Stimulated activated CD8-positive, alpha-beta memory T cell treated with anti-CD3 and anti-CD28 coated beads, Interleukin-7, amount 100 ng/mL, for 48 hours (primary cell): ENCODE data around the gene DESI2.
A peak's percentile ranks its signal among the peaks of the same experiment; 100 is the strongest.
"Not testable (repeated sequence)": the region's sequence is repeated elsewhere in the genome, so short reads cannot be mapped to it uniquely, and the experiment has no call there.

Experiments used
- DNase-seq, 2 donors: peaks; one replicate each; pipeline ENCODE4 v3.0.0-alpha.2; 2020; ENCODE audit warnings: low read depth in 1 of 2; ENCODE audit errors: extremely low read depth in 1 of 2

Gene DESI2

GRCh38 chr1:244704107-244704506 lies 51.2 kb downstream of the DESI2 start:
- DNase-seq, result no peak

- DNase-seq, result no peak
Observed at GRCh38 chr1:244705261-244706234, 52.6 kb downstream of the DESI2 start.

GRCh38 chr1:244709076-244709475 lies 56.1 kb downstream of the DESI2 start:
- DNase-seq, result no peak

- DNase-seq, result no peak
Observed at GRCh38 chr1:244709476-244710368, 56.8 kb downstream of the DESI2 start.

GRCh38 chr1:244710474-244711062 lies 57.6 kb downstream of the DESI2 start:
- DNase-seq, result no peak

- DNase-seq, result peak; percentile 7 to 25
Observed at GRCh38 chr1:244712669-244713068, 59.7 kb downstream of the DESI2 start.

GRCh38 chr1:244713332-244713731 lies 60.4 kb downstream of the DESI2 start:
- DNase-seq, result no peak

- DNase-seq, result no peak
Observed at GRCh38 chr1:244727871-244728474, 75.0 kb downstream of the DESI2 start.

GRCh38 chr1:244730153-244730933 lies 77.4 kb downstream of the DESI2 start:
- DNase-seq, result peak in 1 of 2 donors; percentile 5

- DNase-seq, result no peak
Observed at GRCh38 chr1:244730934-244731434, 78.1 kb downstream of the DESI2 start.

- no peak for DNase-seq
Observed at GRCh38 chr1:244731651-244732050, 78.7 kb downstream of the DESI2 start.

GRCh38 chr1:244732851-244733450 lies 80.0 kb downstream of the DESI2 start:
- DNase-seq, result no peak

- no peak for DNase-seq
Observed at GRCh38 chr1:244735404-244735803, 82.5 kb downstream of the DESI2 start.

- DNase-seq, result no peak
Observed at GRCh38 chr1:244735876-244736561, 83.1 kb downstream of the DESI2 start.

GRCh38 chr1:244739140-244739539 lies 86.2 kb downstream of the DESI2 start:
- DNase-seq, result not testable (repeated sequence)

GRCh38 chr1:244740027-244740617 lies 87.2 kb downstream of the DESI2 start:
- not testable (repeated sequence) for DNase-seq

- DNase-seq, result no peak
Observed at GRCh38 chr1:244741692-244742091, 88.8 kb downstream of the DESI2 start.
